CD4-positive, alpha-beta T cell (primary cell): ENCODE results near the gene SLC35F6. TPM values are rescaled to one million over a fixed set of nuclear protein-coding genes. Genes with fewer than 3 reads are reported as not detected.

ENCODE experiments used
- ATAC-seq: fragments of 200-7000 bp; cut with Tn5 transposase; one replicate; pipeline ENCODE4 v1.10.0; 2022; ENCODE audit warnings: mild to moderate bottlenecking; ENCODE audit not compliant: poor library complexity
- CTCF ChIA-PET: fragments of 350-600 bp; sonication (Branson Sonifier 250); formaldehyde crosslinking; loops from one replicate; lab custom pipeline; 2021; ENCODE audit warnings: antibody characterized with exemption, inconsistent platforms; lab: Charles Lee
- POLR2A ChIA-PET: fragments of 350-600 bp; sonication (Branson Sonifier 250); formaldehyde crosslinking; loops from one replicate; lab custom pipeline; 2021; ENCODE audit warnings: antibody characterized with exemption, inconsistent platforms; lab: Charles Lee
- DNase-seq, 14 experiments: peaks; one replicate each; pipeline ENCODE4 v3.0.0-alpha.2; 2013 to 2020; ENCODE audit warnings: mixed read lengths in 2 of 14
- H3K27ac ChIP-seq, 2 donors: one replicate each; pipeline versions ENCODE4 v1.5.1 to v1.7.0; 2013; ENCODE audit warnings: low read length in 2 of 2, low read depth in 1 of 2, mild to moderate bottlenecking in 1 of 2
- H3K27me3 ChIP-seq, 2 experiments: 1 replicate in 1 of 2; 2 replicates in 1 of 2; pipeline versions ENCODE4 v1.6.1 to v1.7.0; 2013; ENCODE audit warnings: low read length in 2 of 2, control low read depth in 1 of 2, mild to moderate bottlenecking in 1 of 2, moderate library complexity in 1 of 2; ENCODE audit not compliant: insufficient read depth in 2 of 2, control insufficient read depth in 1 of 2
- H3K36me3 ChIP-seq: one replicate; pipeline ENCODE4 v1.6.1; 2013; ENCODE audit warnings: low read length, control low read depth; ENCODE audit not compliant: insufficient read depth
- H3K4me1 ChIP-seq: one replicate; pipeline ENCODE4 v1.6.1; 2013; ENCODE audit warnings: low read length, control low read depth; ENCODE audit not compliant: insufficient read depth
- H3K4me3 ChIP-seq: one replicate; pipeline ENCODE4 v1.5.1; 2013; ENCODE audit warnings: mild to moderate bottlenecking, low read length, moderate library complexity
- H3K9me3 ChIP-seq, 2 experiments: 1 replicate in 1 of 2; 2 replicates in 1 of 2; pipeline versions ENCODE4 v1.6.1 to v1.7.0; 2013; ENCODE audit warnings: low read length in 2 of 2, mild to moderate bottlenecking in 2 of 2, control low read depth in 1 of 2, moderate library complexity in 1 of 2; ENCODE audit not compliant: control insufficient read depth in 1 of 2, insufficient read depth in 1 of 2
- H3K27ac Mint-ChIP-seq: one replicate; pipeline ENCODE4 v1.8.0; 2020; ENCODE audit warnings: mixed read lengths
- H3K27me3 Mint-ChIP-seq: one replicate; pipeline ENCODE4 v1.8.0; 2021; ENCODE audit warnings: mixed read lengths
- H3K36me3 Mint-ChIP-seq: one replicate; pipeline ENCODE4 v1.8.0; 2021; ENCODE audit warnings: low read depth, mixed read lengths
- H3K4me1 Mint-ChIP-seq: one replicate; pipeline ENCODE4 v1.8.0; 2021; ENCODE audit warnings: low read depth, mixed read lengths
- H3K4me3 Mint-ChIP-seq: one replicate; pipeline ENCODE4 v1.8.0; 2020; ENCODE audit warnings: mild to moderate bottlenecking, mixed read lengths
- H3K9me3 Mint-ChIP-seq: one replicate; pipeline ENCODE4 v1.8.0; 2020; ENCODE audit warnings: mixed read lengths
- intact Hi-C, 2 experiments: fragments of 100-400 bp; cut with DNase I in 1 of 2; cut with micrococcal nuclease in 1 of 2; formaldehyde crosslinking; loops; one replicate each; pipeline versions ENCODE4 v1.15.1 to v1.9.0; 2023 to 2025; cut with DNase I, micrococcal nuclease
- total RNA-seq, 174 experiments: library from RNA in 2 of 174; stranded (reverse) in 2 of 174; gene quantifications; one replicate each; pipeline ENCODE4 v1.2.3 and lab custom pipeline; 2021 to 2026
- TF ChIP-seq, protein P1 (sequence below): fragments of 200-600 bp; IDR thresholded peaks from one replicate; pipeline ENCODE4 v1.8.0; 2022; ENCODE audit warnings: antibody characterized with exemption, mild to moderate bottlenecking

The SLC35F6 gene
- total RNA-seq, 2 experiments from 2014 or later: 32.0 to 34.2 TPM

DNA sequence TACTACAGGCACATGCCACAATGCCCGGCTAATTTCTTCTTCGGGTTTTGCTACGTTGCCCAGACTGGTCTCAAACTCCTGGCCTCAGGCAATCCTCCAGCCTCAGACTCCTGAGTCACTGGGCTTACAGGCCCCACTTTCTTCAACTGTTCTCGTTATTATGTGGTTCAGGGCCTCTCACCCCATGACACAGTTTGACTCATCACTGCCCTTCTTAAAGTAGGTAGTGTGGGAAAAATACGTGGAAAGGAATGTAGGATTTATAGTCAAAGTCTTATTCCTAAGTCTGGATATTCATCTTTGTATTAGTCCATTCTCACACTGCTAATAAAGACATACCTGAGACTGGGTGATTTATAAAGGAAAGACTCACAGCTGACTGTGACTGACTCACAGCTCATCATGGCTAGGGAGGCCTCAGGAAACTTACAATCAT lies 41.2 kb downstream of the SLC35F6 start:
- no peak overlapping the region for H3K27ac ChIP-seq
- no peak overlapping the region for H3K4me3 ChIP-seq
- no peaks in the 10 kb centered on the region for H3K9me3 Mint-ChIP-seq
- ATAC-seq: no peak
- TF ChIP-seq, protein P1, sequence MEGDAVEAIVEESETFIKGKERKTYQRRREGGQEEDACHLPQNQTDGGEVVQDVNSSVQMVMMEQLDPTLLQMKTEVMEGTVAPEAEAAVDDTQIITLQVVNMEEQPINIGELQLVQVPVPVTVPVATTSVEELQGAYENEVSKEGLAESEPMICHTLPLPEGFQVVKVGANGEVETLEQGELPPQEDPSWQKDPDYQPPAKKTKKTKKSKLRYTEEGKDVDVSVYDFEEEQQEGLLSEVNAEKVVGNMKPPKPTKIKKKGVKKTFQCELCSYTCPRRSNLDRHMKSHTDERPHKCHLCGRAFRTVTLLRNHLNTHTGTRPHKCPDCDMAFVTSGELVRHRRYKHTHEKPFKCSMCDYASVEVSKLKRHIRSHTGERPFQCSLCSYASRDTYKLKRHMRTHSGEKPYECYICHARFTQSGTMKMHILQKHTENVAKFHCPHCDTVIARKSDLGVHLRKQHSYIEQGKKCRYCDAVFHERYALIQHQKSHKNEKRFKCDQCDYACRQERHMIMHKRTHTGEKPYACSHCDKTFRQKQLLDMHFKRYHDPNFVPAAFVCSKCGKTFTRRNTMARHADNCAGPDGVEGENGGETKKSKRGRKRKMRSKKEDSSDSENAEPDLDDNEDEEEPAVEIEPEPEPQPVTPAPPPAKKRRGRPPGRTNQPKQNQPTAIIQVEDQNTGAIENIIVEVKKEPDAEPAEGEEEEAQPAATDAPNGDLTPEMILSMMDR: no peak
- H3K36me3 ChIP-seq: no peaks in the 10 kb centered on the region
- no peaks in the 10 kb centered on the region for H3K36me3 Mint-ChIP-seq
- no peaks in the 10 kb centered on the region for H3K9me3 ChIP-seq
- H3K4me3 Mint-ChIP-seq: no peak overlapping the region
- no peaks in the 10 kb centered on the region for H3K27me3 Mint-ChIP-seq
- peaks cover 22% of the 10 kb centered on the region for H3K4me1 Mint-ChIP-seq
- POLR2A ChIA-PET: no interaction called here
- intact Hi-C loops: no loop called here
- CTCF ChIA-PET: no interaction called here
- DNase-seq: no peak
- no peak overlapping the region for H3K27ac Mint-ChIP-seq
- H3K4me1 ChIP-seq: peaks cover 19% of the 10 kb centered on the region
- no peaks in the 10 kb centered on the region for H3K27me3 ChIP-seq

DNA sequence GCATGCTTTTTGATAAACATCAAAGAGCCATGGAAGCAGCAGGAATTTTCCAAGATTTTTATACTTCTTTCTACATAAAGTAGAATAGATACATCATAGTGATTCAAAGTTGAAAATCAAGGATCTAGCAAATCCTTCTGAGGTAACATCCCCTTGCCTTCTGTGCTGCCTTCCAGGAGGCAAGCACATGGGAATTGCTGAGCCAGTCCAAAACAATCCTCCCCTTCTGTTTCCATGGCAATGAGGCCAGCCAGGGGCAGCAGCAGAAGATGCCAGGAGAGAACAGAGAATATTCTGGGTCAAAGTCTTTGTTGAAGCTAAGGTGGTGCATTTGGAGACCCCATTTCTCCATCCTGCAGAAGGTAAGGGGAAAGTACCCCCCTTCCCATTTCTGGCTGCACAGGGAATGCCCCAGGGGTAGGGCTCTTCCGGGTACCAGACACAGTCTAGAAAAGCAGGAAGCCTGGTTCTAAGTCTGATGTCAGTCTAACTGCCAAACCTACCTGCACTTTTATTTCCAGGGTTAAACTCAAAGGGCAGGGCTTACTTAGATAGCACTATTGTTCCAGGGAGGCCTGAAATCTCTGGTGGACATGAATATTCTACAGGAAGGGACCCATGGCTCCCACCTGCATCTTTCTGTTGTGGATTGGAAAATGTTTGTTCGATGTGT lies 43.8 kb downstream of the SLC35F6 start:
- H3K9me3 ChIP-seq: no peaks in the 10 kb centered on the region
- no peak overlapping the region for H3K4me3 ChIP-seq
- ChIA-PET POLR2A (no interaction called here), CTCF (no interaction called here)
- H3K4me1 ChIP-seq: peaks cover 41% of the 10 kb centered on the region
- peak overlapping the region; percentile 30 for H3K27ac Mint-ChIP-seq
- peaks cover 46% of the 10 kb centered on the region for H3K4me1 Mint-ChIP-seq
- no peaks in the 10 kb centered on the region for H3K36me3 Mint-ChIP-seq
- H3K27me3 ChIP-seq: peaks cover 0 to 1% of the 10 kb centered on the region in 2 experiments
- intact Hi-C loops: no loop called here
- no peak for ATAC-seq
- no peak overlapping the region for H3K4me3 Mint-ChIP-seq
- no peak overlapping the region for H3K27ac ChIP-seq
- H3K9me3 Mint-ChIP-seq: no peaks in the 10 kb centered on the region
- H3K36me3 ChIP-seq: no peaks in the 10 kb centered on the region
- H3K27me3 Mint-ChIP-seq: no peaks in the 10 kb centered on the region
- TF ChIP-seq, protein P1: no peak
- DNase-seq: no peak

DNA sequence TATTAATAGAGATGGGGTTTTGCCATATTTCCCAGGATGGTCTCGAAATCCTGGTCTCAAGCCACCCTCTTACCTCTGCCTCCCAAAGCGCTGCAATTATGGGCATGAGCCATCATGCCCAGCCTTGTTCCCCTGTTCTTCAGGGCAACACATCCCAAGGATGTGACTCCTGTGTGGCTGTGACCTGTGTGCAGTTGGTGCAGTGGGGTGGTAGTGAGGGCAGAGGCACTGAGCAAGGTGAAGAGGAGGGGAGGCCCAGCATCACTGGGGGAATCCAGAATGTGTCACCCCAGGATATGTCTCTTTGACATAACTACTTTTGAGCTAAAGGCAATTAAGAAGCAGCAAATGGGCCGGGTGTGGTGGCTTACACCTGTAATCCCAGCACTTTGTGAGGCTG lies 45.1 kb downstream of the SLC35F6 start:
- H3K4me3 Mint-ChIP-seq: no peak overlapping the region
- H3K27me3 Mint-ChIP-seq: no peaks in the 10 kb centered on the region
- CTCF ChIA-PET: no interaction called here
- Histone ChIP-seq H3K36me3 (no peaks in the 10 kb centered on the region), H3K9me3 (peaks cover 0 to 2% of the 10 kb centered on the region in 2 experiments), H3K27me3 (peaks cover 0 to 2% of the 10 kb centered on the region in 2 experiments), H3K4me3 (no peak overlapping the region), H3K27ac (no peak overlapping the region), H3K4me1 (peaks cover 41% of the 10 kb centered on the region)
- peaks cover 46% of the 10 kb centered on the region for H3K4me1 Mint-ChIP-seq
- H3K36me3 Mint-ChIP-seq: no peaks in the 10 kb centered on the region
- no peak for ATAC-seq
- intact Hi-C loops: no loop called here
- DNase-seq: no peak
- TF ChIP-seq, protein P1: no peak
- no peak overlapping the region for H3K27ac Mint-ChIP-seq
- H3K9me3 Mint-ChIP-seq: no peaks in the 10 kb centered on the region
- POLR2A ChIA-PET: interaction anchor here (1.0 kb wide), 2 partner anchors 44 to 242 kb away, joined by 3 read pairs; partner anchors contain the start of gene AGBL5
